Subcutaneous abdominal adipose tissue (tissue), 5 donors: ENCODE measurements around the gene RIGI.

Experiments
- H3K27ac ChIP-seq: one replicate; pipeline ENCODE4 v1.7.0; 2013; ENCODE audit warnings: low read depth, mild to moderate bottlenecking, inconsistent platforms, low read length, moderate library complexity
- H3K27me3 ChIP-seq, 5 donors: one replicate each; pipeline ENCODE4 v1.7.0; 2013; ENCODE audit warnings: low read length in 5 of 5, inconsistent platforms in 1 of 5; ENCODE audit not compliant: control insufficient read depth in 5 of 5, insufficient read depth in 4 of 5
- H3K36me3 ChIP-seq, 5 donors: one replicate each; pipeline ENCODE4 v1.7.0; 2013; ENCODE audit warnings: low read length in 5 of 5; ENCODE audit not compliant: control insufficient read depth in 5 of 5, insufficient read depth in 5 of 5
- H3K4me1 ChIP-seq, 5 donors: one replicate each; pipeline ENCODE4 v1.7.0; 2013; ENCODE audit warnings: low read length in 5 of 5, mild to moderate bottlenecking in 3 of 5, moderate library complexity in 1 of 5; ENCODE audit not compliant: control insufficient read depth in 5 of 5, insufficient read depth in 5 of 5
- H3K4me3 ChIP-seq, 5 donors: one replicate each; pipeline ENCODE4 v1.7.0; 2013; ENCODE audit warnings: low read length in 5 of 5, low read depth in 1 of 5
- H3K9ac ChIP-seq, 5 donors: one replicate each; pipeline ENCODE4 v1.7.0; 2013; ENCODE audit warnings: low read length in 5 of 5, mild to moderate bottlenecking in 4 of 5, moderate library complexity in 3 of 5
- H3K9me3 ChIP-seq, 5 donors: one replicate each; pipeline ENCODE4 v1.7.0; 2013; ENCODE audit warnings: low read length in 5 of 5; ENCODE audit not compliant: control insufficient read depth in 5 of 5
- donor health status: healthy.
- donor health status: healthy.
- donor health status: healthy.
- donor health status: healthy.
- donor health status: healthy.

Gene RIGI

GRCh38 chr9:32526041-32526706 is at the start of gene RIGI:
Gene RIGI (minus strand): TSS chr9:32526196. CDS start chr9:32526166, 30 bp downstream.
- H3K36me3 ChIP-seq = no peaks in the 10 kb centered on the region
- H3K9ac ChIP-seq = peak within 1 kb of the TSS; percentile 38 to 90 (median 88)
- no peaks in the 10 kb centered on the region for H3K27me3 ChIP-seq
- peaks cover 0 to 35% (median 20%) of the 10 kb centered on the region in 5 donors for H3K4me1 ChIP-seq
- H3K27ac ChIP-seq = peak within 1 kb of the TSS; percentile 88
- peak within 1 kb of the TSS; percentile 84 to 97 (median 92) for H3K4me3 ChIP-seq
- no peaks in the 10 kb centered on the region for H3K9me3 ChIP-seq

- H3K9ac ChIP-seq = no peak overlapping the region
- H3K4me3 ChIP-seq = no peak overlapping the region
- H3K27me3 ChIP-seq = no peaks in the 10 kb centered on the region
- peaks cover 2 to 34% (median 22%) of the 10 kb centered on the region in 5 donors for H3K4me1 ChIP-seq
- H3K9me3 ChIP-seq = no peaks in the 10 kb centered on the region
- H3K27ac ChIP-seq = no peak overlapping the region
- H3K36me3 ChIP-seq = peaks cover 0 to 4% (median 2%) of the 10 kb centered on the region in 5 donors
Measured at GRCh38 chr9:32574858-32575257, 48.9 kb upstream of the RIGI start.

- Histone ChIP-seq H3K4me3 (peak overlapping the region in 2 of 5 donors; percentile 92 to 97), H3K36me3 (peaks cover 0 to 6% (median 2%) of the 10 kb centered on the region in 5 donors)
Measured at GRCh38 chr9:32573821-32574220, 47.8 kb upstream of the RIGI start.

GRCh38 chr9:32572900-32573523 is 47.0 kb upstream of the RIGI start, which contains the start of gene NDUFB6:
Gene NDUFB6 (minus strand): TSS chr9:32573159. CDS start chr9:32573060, 99 bp downstream.
- Histone ChIP-seq H3K27ac (peak within 1 kb of the TSS; percentile 88), H3K9me3 (no peaks in the 10 kb centered on the region), H3K9ac (peak within 1 kb of the TSS; percentile 87 to 92 (median 89)), H3K27me3 (no peaks in the 10 kb centered on the region), H3K4me3 (peak within 1 kb of the TSS; percentile 92 to 99 (median 97)), H3K36me3 (peaks cover 0 to 9% (median 6%) of the 10 kb centered on the region in 5 donors), H3K4me1 (peaks cover 2 to 30% (median 20%) of the 10 kb centered on the region in 5 donors)

More at GRCh38 chr9:32573821-32574220, 47.8 kb upstream of the RIGI start:
- H3K4me1 ChIP-seq = peaks cover 2 to 30% (median 20%) of the 10 kb centered on the region in 5 donors
- H3K9ac ChIP-seq = peak overlapping the region in 3 of 5 donors; percentile 79 to 90 (median 87)
- H3K27me3 ChIP-seq = no peaks in the 10 kb centered on the region
- peak overlapping the region; percentile 88 for H3K27ac ChIP-seq
- H3K9me3 ChIP-seq = no peaks in the 10 kb centered on the region

- peak overlapping the region; percentile 92 to 99 (median 97) for H3K4me3 ChIP-seq
- H3K9ac ChIP-seq = peak overlapping the region; percentile 87 to 92 (median 89)
- peaks cover 0 to 17% (median 8%) of the 10 kb centered on the region in 5 donors for H3K36me3 ChIP-seq
- H3K9me3 ChIP-seq = no peaks in the 10 kb centered on the region
- peaks cover 2 to 30% (median 20%) of the 10 kb centered on the region in 5 donors for H3K4me1 ChIP-seq
- peak overlapping the region; percentile 88 for H3K27ac ChIP-seq
- no peaks in the 10 kb centered on the region for H3K27me3 ChIP-seq
Measured at GRCh38 chr9:32571969-32572899, 46.2 kb upstream of the RIGI start.

- Histone ChIP-seq H3K27ac (no peak overlapping the region), H3K9me3 (no peaks in the 10 kb centered on the region), H3K4me1 (peaks cover 2 to 30% (median 20%) of the 10 kb centered on the region in 5 donors), H3K9ac (no peak overlapping the region), H3K27me3 (no peaks in the 10 kb centered on the region), H3K4me3 (no peak overlapping the region), H3K36me3 (peaks cover 0 to 37% (median 24%) of the 10 kb centered on the region in 5 donors)
Measured at GRCh38 chr9:32570262-32570661, 44.3 kb upstream of the RIGI start.

GRCh38 chr9:32566770-32567169 is 40.8 kb upstream of the RIGI start:
- Histone ChIP-seq H3K27ac (no peak overlapping the region), H3K27me3 (no peaks in the 10 kb centered on the region), H3K36me3 (peaks cover 3 to 45% (median 32%) of the 10 kb centered on the region in 5 donors), H3K9ac (no peak overlapping the region), H3K4me1 (peaks cover 0 to 10% (median 9%) of the 10 kb centered on the region in 5 donors), H3K9me3 (no peaks in the 10 kb centered on the region), H3K4me3 (no peak overlapping the region)

- Histone ChIP-seq H3K4me3 (no peak overlapping the region), H3K4me1 (peaks cover 0 to 2% (median under 1%) of the 10 kb centered on the region in 5 donors), H3K9me3 (no peaks in the 10 kb centered on the region), H3K36me3 (peaks cover 3 to 45% (median 32%) of the 10 kb centered on the region in 5 donors), H3K9ac (no peak overlapping the region), H3K27me3 (no peaks in the 10 kb centered on the region), H3K27ac (no peak overlapping the region)
Measured at GRCh38 chr9:32565967-32566366, 40.0 kb upstream of the RIGI start.

GRCh38 chr9:32558408-32558934 is 32.5 kb upstream of the RIGI start:
- no peaks in the 10 kb centered on the region for H3K27me3 ChIP-seq
- no peaks in the 10 kb centered on the region for H3K9me3 ChIP-seq
- H3K36me3 ChIP-seq = peaks cover 0 to 3% (median 0%) of the 10 kb centered on the region in 5 donors
- peaks cover 0 to 3% (median 0%) of the 10 kb centered on the region in 5 donors for H3K4me1 ChIP-seq
- no peak overlapping the region for H3K4me3 ChIP-seq
- H3K27ac ChIP-seq = peak overlapping the region; percentile 61
- H3K9ac ChIP-seq = no peak overlapping the region
